ENCODE data around the gene MTF1.

Gene MTF1

GRCh38 chr1:37868466-37868865 is 9.1 kb upstream of the MTF1 start:
- no peak for DNase-seq (ENCODE audit: low read depth in 2 of 2)

GRCh38 chr1:37867784-37868183 is 8.4 kb upstream of the MTF1 start:
- DNase-seq (ENCODE audit: low read depth in 2 of 2): no peak

GRCh38 chr1:37866491-37866890 is 7.1 kb upstream of the MTF1 start:
- no peak for DNase-seq (ENCODE audit: low read depth in 2 of 2)

- no peak for DNase-seq (ENCODE audit: low read depth in 2 of 2)
Measured at GRCh38 chr1:37865348-37866120, 6.1 kb upstream of the MTF1 start.

GRCh38 chr1:37862330-37862729 is 2.9 kb upstream of the MTF1 start:
- no peak for DNase-seq (ENCODE audit: low read depth in 2 of 2)

- no peak for DNase-seq (ENCODE audit: low read depth in 2 of 2)
Measured at GRCh38 chr1:37861151-37861550, 1.8 kb upstream of the MTF1 start.

GRCh38 chr1:37860346-37860666 is 914 bp upstream of the MTF1 start:
- DNase-seq (ENCODE audit: low read depth in 2 of 2): no peak

- DNase-seq (ENCODE audit: low read depth in 2 of 2): peak in 1 of 2 donors; percentile 0
Measured at GRCh38 chr1:37858931-37859506, 373 bp downstream of the MTF1 start.

GRCh38 chr1:37854406-37854805 is 5.0 kb downstream of the MTF1 start:
- DNase-seq (ENCODE audit: low read depth in 2 of 2): no peak

- no peak for DNase-seq (ENCODE audit: low read depth in 2 of 2)
Measured at GRCh38 chr1:37853157-37853556, 6.2 kb downstream of the MTF1 start.

GRCh38 chr1:37851782-37852210 is 7.6 kb downstream of the MTF1 start:
- DNase-seq (ENCODE audit: low read depth in 2 of 2): no peak

GRCh38 chr1:37851262-37851661 is 8.1 kb downstream of the MTF1 start:
- DNase-seq (ENCODE audit: low read depth in 2 of 2): no peak

GRCh38 chr1:37850352-37850955 is 8.9 kb downstream of the MTF1 start:
- no peak for DNase-seq (ENCODE audit: low read depth in 2 of 2)

- no peak for DNase-seq (ENCODE audit: low read depth in 2 of 2)
Measured at GRCh38 chr1:37849480-37849879, 9.9 kb downstream of the MTF1 start.

GRCh38 chr1:37846647-37847339 is 12.6 kb downstream of the MTF1 start:
- DNase-seq (ENCODE audit: low read depth in 2 of 2): no peak

- no peak for DNase-seq (ENCODE audit: low read depth in 2 of 2)
Measured at GRCh38 chr1:37845786-37846185, 13.6 kb downstream of the MTF1 start.

GRCh38 chr1:37845049-37845646 is 14.2 kb downstream of the MTF1 start:
- no peak for DNase-seq (ENCODE audit: low read depth in 2 of 2)

- no peak for DNase-seq (ENCODE audit: low read depth in 2 of 2)
Measured at GRCh38 chr1:37844536-37844935, 14.9 kb downstream of the MTF1 start.

- no peak for DNase-seq (ENCODE audit: low read depth in 2 of 2)
Measured at GRCh38 chr1:37841652-37842051, 17.7 kb downstream of the MTF1 start.

GRCh38 chr1:37840711-37841110 is 18.7 kb downstream of the MTF1 start:
- no peak for DNase-seq (ENCODE audit: low read depth in 2 of 2)

GRCh38 chr1:37839676-37840075 is 19.7 kb downstream of the MTF1 start:
- DNase-seq (ENCODE audit: low read depth in 2 of 2): no peak

GRCh38 chr1:37836788-37837187 is 22.6 kb downstream of the MTF1 start:
- DNase-seq (ENCODE audit: low read depth in 2 of 2): no peak

All from stimulated activated CD8-positive, alpha-beta memory T cell treated with anti-CD3 and anti-CD28 coated beads, Interleukin-15, amount 100 ng/mL, for 4 hours (primary cell).